Measurements from ENCODE around the gene FBXW8. TPM values are rescaled to one million over a fixed set of nuclear protein-coding genes. Genes with fewer than 3 reads are reported as not detected.

Gene FBXW8
- total RNA-seq, 4 donors from 2014 or later = 9.1 to 19.0 (median 13.5) TPM

DNA sequence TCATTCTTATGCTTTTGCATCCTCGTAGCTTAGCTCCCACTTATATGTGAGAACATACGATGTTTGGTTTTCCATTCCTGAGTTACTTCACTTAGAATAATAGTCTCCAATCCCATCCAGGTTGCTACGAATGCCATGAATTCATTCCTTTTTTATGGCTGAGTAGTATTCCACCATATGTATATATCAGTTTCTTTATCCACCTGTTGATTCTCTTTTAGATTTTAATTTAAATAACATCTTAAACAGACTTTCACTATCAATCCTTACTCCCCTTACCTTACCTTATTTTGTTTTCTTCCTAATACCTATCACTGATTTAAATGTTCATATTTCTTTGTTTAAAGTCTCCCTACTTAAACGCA lies 488 bp upstream of the FBXW8 start:
- Histone ChIP-seq H3K27ac (no peak overlapping the region), H3K9me3 (no peaks in the 10 kb centered on the region), H3K27me3 (no peaks in the 10 kb centered on the region), H3K4me3 (peak overlapping the region; percentile 99), H3K36me3 (no peaks in the 10 kb centered on the region), H3K4me1 (peaks cover 16% of the 10 kb centered on the region)
- DNase-seq (ENCODE audit: low spot score in 2 of 2) = no peak
- WGBS = 65% methylated on average over 4 of the region's 4 CpGs
- TF ChIP-seq POLR2AphosphoS5 (IDR thresholded peaks at IDR 0.05) (no peak), EP300 (IDR thresholded peaks at IDR 0.05) (no peak), POLR2A (IDR thresholded peaks at IDR 0.05) (no peak)
- TF ChIP-seq, protein P1, sequence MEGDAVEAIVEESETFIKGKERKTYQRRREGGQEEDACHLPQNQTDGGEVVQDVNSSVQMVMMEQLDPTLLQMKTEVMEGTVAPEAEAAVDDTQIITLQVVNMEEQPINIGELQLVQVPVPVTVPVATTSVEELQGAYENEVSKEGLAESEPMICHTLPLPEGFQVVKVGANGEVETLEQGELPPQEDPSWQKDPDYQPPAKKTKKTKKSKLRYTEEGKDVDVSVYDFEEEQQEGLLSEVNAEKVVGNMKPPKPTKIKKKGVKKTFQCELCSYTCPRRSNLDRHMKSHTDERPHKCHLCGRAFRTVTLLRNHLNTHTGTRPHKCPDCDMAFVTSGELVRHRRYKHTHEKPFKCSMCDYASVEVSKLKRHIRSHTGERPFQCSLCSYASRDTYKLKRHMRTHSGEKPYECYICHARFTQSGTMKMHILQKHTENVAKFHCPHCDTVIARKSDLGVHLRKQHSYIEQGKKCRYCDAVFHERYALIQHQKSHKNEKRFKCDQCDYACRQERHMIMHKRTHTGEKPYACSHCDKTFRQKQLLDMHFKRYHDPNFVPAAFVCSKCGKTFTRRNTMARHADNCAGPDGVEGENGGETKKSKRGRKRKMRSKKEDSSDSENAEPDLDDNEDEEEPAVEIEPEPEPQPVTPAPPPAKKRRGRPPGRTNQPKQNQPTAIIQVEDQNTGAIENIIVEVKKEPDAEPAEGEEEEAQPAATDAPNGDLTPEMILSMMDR (IDR thresholded peaks at IDR 0.05) = no peak

DNA sequence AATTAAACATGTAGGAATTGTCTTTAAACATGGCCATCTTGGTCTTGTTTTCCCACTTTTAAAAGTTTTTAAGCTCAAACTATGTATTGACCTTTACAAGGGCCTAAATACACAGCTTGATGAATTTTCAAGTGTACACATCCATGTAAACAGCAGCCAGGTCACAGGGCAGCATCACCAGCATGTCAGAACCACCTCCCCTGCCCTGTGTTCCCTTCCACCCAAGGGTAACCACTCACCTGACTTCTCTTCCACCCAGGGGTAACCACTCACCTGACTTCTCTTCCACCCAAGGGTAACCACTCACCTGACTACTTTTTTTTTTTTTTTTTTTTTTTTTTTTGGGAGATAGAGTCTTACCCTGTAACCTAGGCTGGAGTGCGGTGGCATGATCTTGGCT lies 4.6 kb downstream of the FBXW8 start:
- H3K27me3 ChIP-seq = no peaks in the 10 kb centered on the region
- no peaks in the 10 kb centered on the region for H3K9me3 ChIP-seq
- no peaks in the 10 kb centered on the region for H3K36me3 ChIP-seq
- DNase-seq (ENCODE audit: low spot score in 2 of 2) = no peak
- no peak for TF ChIP-seq POLR2A (IDR thresholded peaks at IDR 0.05)
- TF ChIP-seq, protein P1 (IDR thresholded peaks at IDR 0.05) = no peak
- TF ChIP-seq EP300 (IDR thresholded peaks at IDR 0.05) = no peak
- TF ChIP-seq POLR2AphosphoS5 (IDR thresholded peaks at IDR 0.05) = no peak
- 100% methylated on average over 1 of the region's 1 CpG for WGBS
- no peak overlapping the region for H3K4me3 ChIP-seq
- H3K4me1 ChIP-seq = peaks cover 28% of the 10 kb centered on the region
- H3K27ac ChIP-seq = no peak overlapping the region

DNA sequence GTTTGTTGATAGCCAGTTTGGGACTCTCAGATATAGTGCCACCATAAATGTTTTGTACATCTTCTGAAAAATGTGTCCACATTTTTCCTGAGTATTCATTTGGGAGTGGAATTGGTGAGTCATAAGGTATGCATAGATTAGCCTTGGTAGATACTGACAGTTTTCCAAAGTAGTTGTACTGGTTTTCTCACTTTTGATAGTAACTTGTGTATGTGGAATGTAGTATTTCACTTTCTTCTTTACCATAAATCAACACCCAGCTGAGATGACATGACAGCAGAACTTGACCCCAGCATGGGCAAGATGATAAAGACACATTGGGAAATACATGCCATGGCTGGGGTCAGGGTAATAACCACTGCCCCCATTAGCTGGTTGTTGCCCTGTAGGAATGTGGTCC lies 5.4 kb downstream of the FBXW8 start:
- TF ChIP-seq, protein P1 (IDR thresholded peaks at IDR 0.05) = no peak
- TF ChIP-seq POLR2AphosphoS5 (IDR thresholded peaks at IDR 0.05) (no peak), EP300 (IDR thresholded peaks at IDR 0.05) (no peak), POLR2A (IDR thresholded peaks at IDR 0.05) (no peak)
- H3K4me3 ChIP-seq = no peak overlapping the region
- no peaks in the 10 kb centered on the region for H3K27me3 ChIP-seq
- H3K27ac ChIP-seq = no peak overlapping the region
- H3K36me3 ChIP-seq = no peaks in the 10 kb centered on the region
- no peak for DNase-seq (ENCODE audit: low spot score in 2 of 2)
- H3K9me3 ChIP-seq = no peaks in the 10 kb centered on the region
- H3K4me1 ChIP-seq = peaks cover 27% of the 10 kb centered on the region

DNA sequence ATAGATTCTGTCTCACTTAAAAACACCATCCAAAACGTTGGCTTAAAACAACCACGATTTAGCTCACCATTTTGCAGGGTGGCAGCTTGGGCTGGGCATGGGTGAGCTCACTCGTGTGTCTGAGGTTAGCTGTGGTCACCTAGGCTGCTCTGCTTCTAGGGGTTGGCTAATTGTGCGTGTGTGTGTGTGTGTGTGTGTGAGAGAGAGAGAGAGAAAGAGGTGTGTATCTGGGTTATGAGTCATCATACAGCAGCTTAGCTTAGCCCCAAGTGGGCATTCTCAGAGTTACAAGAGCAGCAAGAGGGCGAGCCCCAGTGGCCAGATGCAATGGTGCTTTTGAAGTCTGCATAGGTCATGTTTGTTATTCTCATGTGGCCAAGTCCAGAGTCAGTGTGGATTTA lies 6.0 kb downstream of the FBXW8 start:
- Histone ChIP-seq H3K4me3 (no peak overlapping the region), H3K4me1 (peaks cover 21% of the 10 kb centered on the region), H3K9me3 (no peaks in the 10 kb centered on the region), H3K27ac (no peak overlapping the region), H3K36me3 (no peaks in the 10 kb centered on the region), H3K27me3 (no peaks in the 10 kb centered on the region)
- no peak for DNase-seq (ENCODE audit: low spot score in 2 of 2)
- 85% methylated on average over 5 of the region's 5 CpGs for WGBS
- TF ChIP-seq POLR2AphosphoS5 (IDR thresholded peaks at IDR 0.05) (no peak), POLR2A (IDR thresholded peaks at IDR 0.05) (no peak), EP300 (IDR thresholded peaks at IDR 0.05) (no peak)
- TF ChIP-seq, protein P1 (IDR thresholded peaks at IDR 0.05) = no peak

DNA sequence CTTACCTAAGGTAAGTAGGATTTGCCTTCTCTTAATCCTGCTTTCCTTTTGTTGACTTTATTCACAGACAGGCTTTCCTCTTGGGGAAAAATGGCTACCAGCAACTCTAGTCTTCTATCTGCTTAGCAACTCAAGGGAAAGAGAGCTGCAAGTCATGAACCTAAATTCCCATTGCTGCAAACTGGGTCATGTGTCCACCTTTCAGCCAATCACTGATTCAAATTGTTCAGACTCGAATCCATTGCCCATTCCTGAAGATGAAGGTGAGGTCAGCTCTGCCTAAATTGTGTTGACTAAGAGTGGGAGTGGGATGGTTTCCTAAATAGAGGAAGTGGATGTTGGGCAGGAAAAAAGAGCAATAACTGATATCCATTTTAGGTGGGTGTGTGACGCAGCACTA lies 7.7 kb downstream of the FBXW8 start:
- no peak for DNase-seq (ENCODE audit: low spot score in 2 of 2)
- TF ChIP-seq EP300 (IDR thresholded peaks at IDR 0.05) = no peak
- no peak for TF ChIP-seq POLR2A (IDR thresholded peaks at IDR 0.05)
- TF ChIP-seq POLR2AphosphoS5 (IDR thresholded peaks at IDR 0.05) = no peak
- TF ChIP-seq, protein P1 (IDR thresholded peaks at IDR 0.05) = no peak
- Histone ChIP-seq H3K4me3 (no peak overlapping the region), H3K27ac (no peak overlapping the region), H3K36me3 (no peaks in the 10 kb centered on the region), H3K9me3 (no peaks in the 10 kb centered on the region), H3K4me1 (peaks cover 11% of the 10 kb centered on the region), H3K27me3 (no peaks in the 10 kb centered on the region)
- WGBS = 90% methylated on average over 2 of the region's 2 CpGs
